BE2C (cell line): Measurements from ENCODE around the gene ALDH1A1.

Source experiments
- DNase-seq: peaks from one replicate; pipeline ENCODE4 v3.0.0-alpha.2; 2020
- H3K27me3 ChIP-seq: fragments of 250-450 bp; sonication (Bioruptor Pico); 2 replicates; pipeline ENCODE4 v1.5.1; 2020; ENCODE audit warnings: mild to moderate bottlenecking
- H3K36me3 ChIP-seq: fragments of 250-450 bp; sonication (Bioruptor Pico); 2 replicates; pipeline ENCODE4 v1.5.1; 2020; ENCODE audit warnings: mild to moderate bottlenecking
- H3K4me1 ChIP-seq: fragments of 250-450 bp; sonication (Bioruptor Pico); 2 replicates; pipeline ENCODE4 v1.5.1; 2020
- H3K4me3 ChIP-seq: 2 replicates; pipeline ENCODE4 v1.5.1; 2011; ENCODE audit warnings: low read depth, low read length
- H3K9me3 ChIP-seq: fragments of 250-450 bp; sonication (Bioruptor Pico); 2 replicates; pipeline ENCODE4 v1.5.1; 2020
- TF ChIP-seq, protein P1 (sequence below): IDR thresholded peaks from 2 replicates; pipeline ENCODE4 v1.5.1; 2012; ENCODE audit warnings: mild to moderate bottlenecking, low read depth, low read length

The ALDH1A1 gene

GRCh38 chr9:72858089-72858912 is 94.6 kb downstream of the ALDH1A1 start:
- Histone ChIP-seq H3K27me3 (no peaks in the 10 kb centered on the region), H3K4me3 (no peak overlapping the region), H3K36me3 (no peaks in the 10 kb centered on the region), H3K4me1 (no peaks in the 10 kb centered on the region), H3K9me3 (no peaks in the 10 kb centered on the region)
- DNase-seq = no peak
- TF ChIP-seq, protein P1, sequence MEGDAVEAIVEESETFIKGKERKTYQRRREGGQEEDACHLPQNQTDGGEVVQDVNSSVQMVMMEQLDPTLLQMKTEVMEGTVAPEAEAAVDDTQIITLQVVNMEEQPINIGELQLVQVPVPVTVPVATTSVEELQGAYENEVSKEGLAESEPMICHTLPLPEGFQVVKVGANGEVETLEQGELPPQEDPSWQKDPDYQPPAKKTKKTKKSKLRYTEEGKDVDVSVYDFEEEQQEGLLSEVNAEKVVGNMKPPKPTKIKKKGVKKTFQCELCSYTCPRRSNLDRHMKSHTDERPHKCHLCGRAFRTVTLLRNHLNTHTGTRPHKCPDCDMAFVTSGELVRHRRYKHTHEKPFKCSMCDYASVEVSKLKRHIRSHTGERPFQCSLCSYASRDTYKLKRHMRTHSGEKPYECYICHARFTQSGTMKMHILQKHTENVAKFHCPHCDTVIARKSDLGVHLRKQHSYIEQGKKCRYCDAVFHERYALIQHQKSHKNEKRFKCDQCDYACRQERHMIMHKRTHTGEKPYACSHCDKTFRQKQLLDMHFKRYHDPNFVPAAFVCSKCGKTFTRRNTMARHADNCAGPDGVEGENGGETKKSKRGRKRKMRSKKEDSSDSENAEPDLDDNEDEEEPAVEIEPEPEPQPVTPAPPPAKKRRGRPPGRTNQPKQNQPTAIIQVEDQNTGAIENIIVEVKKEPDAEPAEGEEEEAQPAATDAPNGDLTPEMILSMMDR = no peak

DNA sequence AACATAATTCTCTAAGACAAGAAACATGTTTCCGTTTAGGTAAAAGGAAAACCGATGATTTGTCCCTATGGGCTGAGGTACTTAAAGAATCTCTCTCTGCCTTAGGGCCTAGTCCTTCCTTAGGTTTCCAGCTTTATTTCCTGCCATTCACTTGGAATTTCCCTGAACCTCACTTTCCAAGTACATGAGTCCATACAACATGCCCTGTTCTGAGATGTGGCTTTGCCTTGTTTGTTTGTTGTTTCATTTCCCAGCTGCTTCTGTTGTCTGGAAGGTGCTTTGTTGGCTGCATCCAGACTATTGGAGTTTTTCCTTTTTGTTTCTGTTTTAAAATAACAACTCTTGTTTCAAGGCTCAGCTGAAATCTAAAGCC is 95.2 kb downstream of the ALDH1A1 start:
- H3K4me3 ChIP-seq = no peak overlapping the region
- no peak for DNase-seq

DNA sequence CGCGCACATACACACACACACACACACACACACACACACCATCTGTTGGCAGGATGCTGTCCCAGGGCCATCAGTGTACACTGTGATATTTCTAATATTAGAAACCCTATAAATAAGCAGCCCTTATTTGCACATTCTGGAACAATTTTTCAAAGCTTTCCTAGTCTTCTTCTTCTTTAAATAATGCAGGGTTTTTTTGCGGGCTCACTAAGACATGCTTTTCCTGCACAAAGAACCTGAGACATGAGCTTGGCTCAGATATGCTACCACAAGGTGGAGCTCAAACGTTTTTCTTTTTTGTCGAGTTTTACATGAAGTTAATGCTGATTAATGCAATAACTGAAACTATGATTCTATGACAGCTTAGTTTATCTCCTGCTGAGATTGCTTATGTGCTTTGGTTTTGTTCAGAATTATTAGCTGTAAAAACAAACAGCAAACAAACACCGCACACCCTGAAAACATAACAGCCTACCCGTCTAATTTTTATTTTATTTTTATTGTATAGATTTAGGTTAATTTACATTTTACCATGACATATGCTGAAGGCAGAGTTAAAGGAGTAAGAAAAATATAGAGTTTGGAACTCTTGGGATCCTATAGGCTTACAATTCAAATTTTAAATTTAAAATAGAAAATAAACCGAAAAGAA is 95.8 kb downstream of the ALDH1A1 start:
- Histone ChIP-seq H3K4me1 (no peaks in the 10 kb centered on the region), H3K27me3 (no peaks in the 10 kb centered on the region), H3K36me3 (no peaks in the 10 kb centered on the region), H3K9me3 (no peaks in the 10 kb centered on the region), H3K4me3 (no peak overlapping the region)
- TF ChIP-seq, protein P1 = peak; percentile 43
- no peak for DNase-seq

More for the DNA sequence above, 95.2 kb downstream of the ALDH1A1 start:
- no peaks in the 10 kb centered on the region for H3K27me3 ChIP-seq
- H3K4me1 ChIP-seq = no peaks in the 10 kb centered on the region
- TF ChIP-seq, protein P1 = no peak
- H3K36me3 ChIP-seq = no peaks in the 10 kb centered on the region
- H3K9me3 ChIP-seq = no peaks in the 10 kb centered on the region

- TF ChIP-seq, protein P1 = no peak
- Histone ChIP-seq H3K9me3 (no peaks in the 10 kb centered on the region), H3K4me1 (no peaks in the 10 kb centered on the region), H3K4me3 (no peak overlapping the region), H3K36me3 (no peaks in the 10 kb centered on the region), H3K27me3 (no peaks in the 10 kb centered on the region)
- DNase-seq = no peak
These were observed 96.8 kb downstream of the ALDH1A1 start for GRCh38 chr9:72855890-72856523.

- Histone ChIP-seq H3K36me3 (no peaks in the 10 kb centered on the region), H3K4me3 (no peak overlapping the region), H3K27me3 (no peaks in the 10 kb centered on the region), H3K9me3 (no peaks in the 10 kb centered on the region), H3K4me1 (no peaks in the 10 kb centered on the region)
- DNase-seq = no peak
- TF ChIP-seq, protein P1 = no peak
These were observed 97.5 kb downstream of the ALDH1A1 start for GRCh38 chr9:72855321-72855720.
